ENCODE data around the gene DHX9.

DNA sequence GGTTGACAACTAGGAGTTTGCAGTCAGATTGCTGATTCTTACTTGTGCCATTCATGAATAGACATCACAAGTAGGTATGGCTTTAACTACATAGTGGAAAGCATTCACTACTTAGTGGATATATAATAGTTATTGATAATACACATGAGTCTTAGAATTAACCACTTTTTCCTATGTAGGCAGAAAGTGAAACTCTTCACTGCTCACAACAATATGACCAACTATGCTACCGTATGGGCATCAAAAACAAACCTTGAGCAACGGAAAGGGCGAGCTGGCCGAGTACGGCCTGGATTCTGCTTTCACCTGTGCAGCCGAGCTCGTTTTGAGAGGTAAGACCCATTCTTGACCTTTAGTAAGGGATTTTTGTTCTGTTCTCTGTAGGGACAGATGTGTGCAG, 38.7 kb downstream of the DHX9 start:
- TF ChIP-seq, protein P1, sequence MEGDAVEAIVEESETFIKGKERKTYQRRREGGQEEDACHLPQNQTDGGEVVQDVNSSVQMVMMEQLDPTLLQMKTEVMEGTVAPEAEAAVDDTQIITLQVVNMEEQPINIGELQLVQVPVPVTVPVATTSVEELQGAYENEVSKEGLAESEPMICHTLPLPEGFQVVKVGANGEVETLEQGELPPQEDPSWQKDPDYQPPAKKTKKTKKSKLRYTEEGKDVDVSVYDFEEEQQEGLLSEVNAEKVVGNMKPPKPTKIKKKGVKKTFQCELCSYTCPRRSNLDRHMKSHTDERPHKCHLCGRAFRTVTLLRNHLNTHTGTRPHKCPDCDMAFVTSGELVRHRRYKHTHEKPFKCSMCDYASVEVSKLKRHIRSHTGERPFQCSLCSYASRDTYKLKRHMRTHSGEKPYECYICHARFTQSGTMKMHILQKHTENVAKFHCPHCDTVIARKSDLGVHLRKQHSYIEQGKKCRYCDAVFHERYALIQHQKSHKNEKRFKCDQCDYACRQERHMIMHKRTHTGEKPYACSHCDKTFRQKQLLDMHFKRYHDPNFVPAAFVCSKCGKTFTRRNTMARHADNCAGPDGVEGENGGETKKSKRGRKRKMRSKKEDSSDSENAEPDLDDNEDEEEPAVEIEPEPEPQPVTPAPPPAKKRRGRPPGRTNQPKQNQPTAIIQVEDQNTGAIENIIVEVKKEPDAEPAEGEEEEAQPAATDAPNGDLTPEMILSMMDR (IDR thresholded peaks at IDR 0.05) = no peak
- no peak for TF ChIP-seq POLR2A (IDR thresholded peaks at IDR 0.05)

All from body of pancreas (tissue), 4 donors.